GM12878 (cell line): ENCODE measurements around the gene MSL2. TPM values are rescaled to one million over a fixed set of nuclear protein-coding genes. Genes with fewer than 3 reads are reported as not detected.

Source experiments
- ATAC-seq: fragments of 200-7000 bp; cut with Tn5 transposase; 3 replicates; pipeline ENCODE4 v1.9.1; 2020; ENCODE audit warnings: mild to moderate bottlenecking, moderate library complexity
- BruUV-seq: library from RNA; stranded (reverse); fragments of 400-500 nt; replicated peaks from 2 replicates; lab custom pipeline; 2021; lab: Mats Ljungman, UMichigan
- CTCF ChIA-PET: fragments of 300-600 bp; sonication (Branson Sonifier 250); formaldehyde crosslinking; extraction: SDS; loops from one replicate; lab custom pipeline; 2021; ENCODE audit warnings: inconsistent platforms; lab: Yijun Ruan, JAX
- POLR2A ChIA-PET: fragments of 350-600 bp; formaldehyde crosslinking; extraction: SDS; loops from one replicate; lab custom pipeline; 2021; ENCODE audit warnings: inconsistent platforms; lab: Charles Lee
- RAD21 ChIA-PET: fragments of 300-600 bp; sonication (Branson Sonifier 250); formaldehyde crosslinking; loops from one replicate; lab custom pipeline; 2023; ENCODE audit warnings: antibody characterized with exemption; ENCODE audit not compliant: unreplicated experiment; lab: Charles Lee
- SMC1A ChIA-PET: fragments of 300-600 bp; sonication (Branson Sonifier 250); formaldehyde crosslinking; loops from one replicate; lab custom pipeline; 2023; ENCODE audit not compliant: unreplicated experiment, uncharacterized antibody; lab: Charles Lee
- DNase-seq: peaks from one replicate; pipeline ENCODE4 v3.0.0-alpha.2; 2011; ENCODE audit warnings: low read depth, low spot score
- FAIRE-seq: peaks from 3 replicates; lab custom pipeline; 2011; peaks lifted over from hg19 to GRCh38; lab: Jason Lieb, UNC
- H2AFZ ChIP-seq: 2 replicates; pipeline ENCODE4 v1.6.0; 2011; ENCODE audit warnings: low read depth, low read length, control low read depth; ENCODE audit not compliant: control insufficient read depth
- H3K27ac ChIP-seq: 2 replicates; pipeline ENCODE4 v1.5.1; 2011; ENCODE audit warnings: control low read depth; ENCODE audit not compliant: control insufficient read depth, insufficient read depth
- H3K27me3 ChIP-seq, 2 experiments: replicated peaks in 1 of 2; 2 replicates each; pipeline versions ENCODE4 v1.6.0 to v1.6.1; 2011; ENCODE audit warnings: low read length in 1 of 2; ENCODE audit not compliant: control insufficient read depth in 2 of 2, insufficient read depth in 2 of 2
- H3K36me3 ChIP-seq, 2 experiments: 2 replicates each; pipeline ENCODE4 v1.5.1; 2011; ENCODE audit warnings: low read length in 1 of 2; ENCODE audit not compliant: control insufficient read depth in 2 of 2, insufficient read depth in 2 of 2
- H3K4me1 ChIP-seq: 2 replicates; pipeline ENCODE4 v1.6.1; 2011; ENCODE audit warnings: mild to moderate bottlenecking, low read length, moderate library complexity, mixed read lengths; ENCODE audit not compliant: control insufficient read depth, insufficient read depth
- H3K4me2 ChIP-seq: 2 replicates; pipeline ENCODE4 v1.6.0; 2011; ENCODE audit warnings: control low read depth; ENCODE audit not compliant: control insufficient read depth, insufficient read depth
- H3K4me3 ChIP-seq: fragments of 200-600 bp; sonication (generic); 2 replicates; pipeline ENCODE4 v1.5.1; 2016
- H3K79me2 ChIP-seq: 2 replicates; pipeline ENCODE4 v1.6.0; 2011; ENCODE audit warnings: low read length; ENCODE audit not compliant: control insufficient read depth, insufficient read depth
- H3K9ac ChIP-seq: 2 replicates; pipeline ENCODE4 v1.8.0; 2011; ENCODE audit warnings: low read length, control low read depth, mixed read lengths; ENCODE audit not compliant: control insufficient read depth, insufficient read depth
- H3K9me3 ChIP-seq: replicated peaks from 3 replicates; pipeline ENCODE4 v1.5.1; 2011; ENCODE audit warnings: mild to moderate bottlenecking, low read length; ENCODE audit not compliant: control insufficient read depth, insufficient read depth
- H4K20me1 ChIP-seq: 2 replicates; pipeline ENCODE4 v1.6.0; 2011; ENCODE audit not compliant: control insufficient read depth, insufficient read depth
- CHD1 ChIP-seq: IDR thresholded peaks from 2 replicates; pipeline ENCODE4 v1.6.1; 2012; ENCODE audit warnings: low read depth, low read length, improper control_type of control experiment
- EED ChIP-seq: sonication (generic); IDR thresholded peaks from 2 replicates; pipeline ENCODE4 v1.6.1; 2016; ENCODE audit warnings: antibody characterized with exemption, low read depth
- GABPA ChIP-seq: IDR thresholded peaks from 2 replicates; pipeline ENCODE4 v1.6.1; 2014; ENCODE audit warnings: antibody characterized with exemption, low read depth, mild to moderate bottlenecking, inconsistent platforms
- NFXL1 ChIP-seq: fragments of 450-650 bp; IDR thresholded peaks from 2 replicates; pipeline ENCODE4 v1.6.1; 2017; ENCODE audit warnings: antibody characterized with exemption, mild to moderate bottlenecking, borderline replicate concordance
- RAD21 ChIP-seq: IDR thresholded peaks from 2 replicates; pipeline ENCODE4 v1.6.1; 2011; ENCODE audit warnings: mild to moderate bottlenecking, low read depth, low read length, moderate library complexity; ENCODE audit not compliant: insufficient read depth
- RAD51 ChIP-seq: fragments of 450-650 bp; IDR thresholded peaks from 2 replicates; pipeline ENCODE4 v1.6.1; 2016; ENCODE audit warnings: moderate library complexity, mild to moderate bottlenecking, inconsistent platforms
- SREBF1 ChIP-seq: IDR thresholded peaks from 2 replicates; pipeline ENCODE4 v1.6.1; 2012; ENCODE audit warnings: mild to moderate bottlenecking, low read length
- YBX1 ChIP-seq: fragments of 450-650 bp; IDR thresholded peaks from 2 replicates; pipeline ENCODE4 v1.6.1; 2016; ENCODE audit warnings: antibody characterized with exemption
- ZNF274 ChIP-seq: IDR thresholded peaks from one replicate; pipeline ENCODE4 v1.8.0; 2011; ENCODE audit not compliant: insufficient read length, insufficient read depth
- WGBS: methylation state at CpG from one replicate; pipeline ENCODE4 v1.1.6; 2016; ENCODE audit warnings: low lambda C conversion rate; ENCODE audit not compliant: insufficient replicate concordance, insufficient coverage; ENCODE audit errors: missing lambda C conversion rate; 5-methylcytosine and 5-hydroxymethylcytosine counted together
- in situ Hi-C: fragments of 300-500 bp; cut with MboI; formaldehyde crosslinking; loops from 9 replicates; pipeline ENCODE4 v1.14.3; 2018; ENCODE audit warnings: mixed read lengths
- intact Hi-C: fragments of 100-400 bp; cut with micrococcal nuclease; formaldehyde crosslinking; loops from one replicate; pipeline ENCODE4 v1.14.2; 2022; ENCODE audit not compliant: unreplicated experiment
- polyA plus RNA-seq, 11 experiments: library from polyadenylated mRNA; depleted of rRNA in 4 of 11; unstranded in 6 of 11; stranded (reverse) in 5 of 11; fragments of >200 nt; fragmentation: Nextera tagmentation in 4 of 11; fragmentation: Illumina TruSeq in 1 of 11; extraction: Ambion mirVana in 4 of 11; extraction: Trizol in 1 of 11; gene quantifications; 1 replicate in 1 of 11; 2 replicates in 10 of 11; pipeline versions ENCODE4 v1.2.1 to v1.2.3, GENCODE V29; 2011 to 2016; ENCODE audit warnings: inconsistent platforms in 2 of 11, missing spikeins in 2 of 11, low read depth in 1 of 11
- total RNA-seq, 4 experiments: library from RNA; depleted of rRNA in 3 of 4; stranded (reverse); fragments of >200 nt in 3 of 4; fragmentation: Illumina TruSeq in 1 of 4; extraction: Trizol in 1 of 4; gene quantifications; 2 replicates each; pipeline versions ENCODE4 v1.2.1 to v1.2.3, GENCODE V29; 2013 to 2021
- TF ChIP-seq, protein P1 (sequence below): fragments of 450-650 bp; IDR thresholded peaks from 2 replicates; pipeline ENCODE4 v1.6.1; 2017; ENCODE audit warnings: mild to moderate bottlenecking, moderate library complexity
- TF ChIP-seq, protein P2 (sequence below): IDR thresholded peaks from 2 replicates; pipeline ENCODE4 v1.6.1; 2012; ENCODE audit warnings: low read length, inconsistent platforms
- TF ChIP-seq, protein P3 (sequence below): IDR thresholded peaks from 2 replicates; pipeline ENCODE4 v1.6.1; 2012; ENCODE audit warnings: low read depth, low read length, improper control_type of control experiment
- TF ChIP-seq, protein P4 (sequence below): IDR thresholded peaks from 2 replicates; pipeline ENCODE4 v1.6.1; 2011; ENCODE audit warnings: mild to moderate bottlenecking, low read depth, low read length, moderate library complexity; ENCODE audit not compliant: insufficient replicate concordance

MSL2 gene
- total and polyA plus RNA-seq, 10 of the 15 experiments (the other 5 are each of a cell fraction or from before 2014, with no cell fraction given): 3.5 to 31.7 (median 10.5) TPM

DNA sequence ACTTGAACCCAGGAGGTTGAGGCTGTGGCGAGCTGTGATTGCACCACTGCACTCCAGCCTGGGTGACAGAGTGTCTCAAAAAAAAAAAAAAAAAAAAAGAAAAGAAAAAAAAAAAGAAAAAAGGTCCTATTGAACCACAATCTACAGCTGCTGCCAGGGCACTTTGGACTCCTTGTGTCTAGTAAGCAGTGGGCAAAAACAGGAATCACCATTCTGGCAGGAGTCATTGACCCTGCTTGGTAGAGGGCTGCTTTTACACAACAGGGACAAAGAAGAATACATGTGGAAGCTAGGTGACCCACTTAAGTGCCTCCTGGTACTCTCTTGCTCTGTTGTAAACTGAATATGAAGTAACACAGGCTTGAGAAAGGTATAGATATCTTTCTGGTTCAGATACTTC is 39.4 kb upstream of the MSL2 start:
- H3K36me3 ChIP-seq: no peaks in the 10 kb centered on the region
- ChIA-PET SMC1A (no interaction called here), POLR2A (no interaction called here), RAD21 (no interaction called here), CTCF (no interaction called here)
- DNase-seq: no peak
- H2AFZ ChIP-seq: no peak overlapping the region
- intact Hi-C loops: no loop called here
- no peak overlapping the region for H3K9ac ChIP-seq
- BruUV-seq: no TSS peak
- FAIRE-seq: no peak
- H4K20me1 ChIP-seq: no peaks in the 10 kb centered on the region
- 50% methylated on average over 1 of the region's 1 CpG for WGBS
- no peak overlapping the region for H3K4me2 ChIP-seq
- no peaks in the 10 kb centered on the region for H3K4me1 ChIP-seq
- ATAC-seq: no peak
- H3K4me3 ChIP-seq: no peak overlapping the region
- no peaks in the 10 kb centered on the region for H3K79me2 ChIP-seq
- no peaks in the 10 kb centered on the region for H3K9me3 ChIP-seq
- in situ Hi-C loops: no loop called here
- no peak overlapping the region for H3K27ac ChIP-seq
- no peaks in the 10 kb centered on the region; a peak in 2 of 4 replicates for H3K27me3 ChIP-seq
- TF ChIP-seq GABPA: no peak
- no peak for TF ChIP-seq EED
- no peak for TF ChIP-seq SREBF1
- TF ChIP-seq RAD51: no peak
- TF ChIP-seq, protein P1, sequence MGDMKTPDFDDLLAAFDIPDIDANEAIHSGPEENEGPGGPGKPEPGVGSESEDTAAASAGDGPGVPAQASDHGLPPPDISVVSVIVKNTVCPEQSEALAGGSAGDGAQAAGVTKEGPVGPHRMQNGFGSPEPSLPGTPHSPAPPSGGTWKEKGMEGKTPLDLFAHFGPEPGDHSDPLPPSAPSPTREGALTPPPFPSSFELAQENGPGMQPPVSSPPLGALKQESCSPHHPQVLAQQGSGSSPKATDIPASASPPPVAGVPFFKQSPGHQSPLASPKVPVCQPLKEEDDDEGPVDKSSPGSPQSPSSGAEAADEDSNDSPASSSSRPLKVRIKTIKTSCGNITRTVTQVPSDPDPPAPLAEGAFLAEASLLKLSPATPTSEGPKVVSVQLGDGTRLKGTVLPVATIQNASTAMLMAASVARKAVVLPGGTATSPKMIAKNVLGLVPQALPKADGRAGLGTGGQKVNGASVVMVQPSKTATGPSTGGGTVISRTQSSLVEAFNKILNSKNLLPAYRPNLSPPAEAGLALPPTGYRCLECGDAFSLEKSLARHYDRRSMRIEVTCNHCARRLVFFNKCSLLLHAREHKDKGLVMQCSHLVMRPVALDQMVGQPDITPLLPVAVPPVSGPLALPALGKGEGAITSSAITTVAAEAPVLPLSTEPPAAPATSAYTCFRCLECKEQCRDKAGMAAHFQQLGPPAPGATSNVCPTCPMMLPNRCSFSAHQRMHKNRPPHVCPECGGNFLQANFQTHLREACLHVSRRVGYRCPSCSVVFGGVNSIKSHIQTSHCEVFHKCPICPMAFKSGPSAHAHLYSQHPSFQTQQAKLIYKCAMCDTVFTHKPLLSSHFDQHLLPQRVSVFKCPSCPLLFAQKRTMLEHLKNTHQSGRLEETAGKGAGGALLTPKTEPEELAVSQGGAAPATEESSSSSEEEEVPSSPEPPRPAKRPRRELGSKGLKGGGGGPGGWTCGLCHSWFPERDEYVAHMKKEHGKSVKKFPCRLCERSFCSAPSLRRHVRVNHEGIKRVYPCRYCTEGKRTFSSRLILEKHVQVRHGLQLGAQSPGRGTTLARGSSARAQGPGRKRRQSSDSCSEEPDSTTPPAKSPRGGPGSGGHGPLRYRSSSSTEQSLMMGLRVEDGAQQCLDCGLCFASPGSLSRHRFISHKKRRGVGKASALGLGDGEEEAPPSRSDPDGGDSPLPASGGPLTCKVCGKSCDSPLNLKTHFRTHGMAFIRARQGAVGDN: no peak
- no peak for TF ChIP-seq NFXL1
- no peak for TF ChIP-seq YBX1
- TF ChIP-seq, protein P2, sequence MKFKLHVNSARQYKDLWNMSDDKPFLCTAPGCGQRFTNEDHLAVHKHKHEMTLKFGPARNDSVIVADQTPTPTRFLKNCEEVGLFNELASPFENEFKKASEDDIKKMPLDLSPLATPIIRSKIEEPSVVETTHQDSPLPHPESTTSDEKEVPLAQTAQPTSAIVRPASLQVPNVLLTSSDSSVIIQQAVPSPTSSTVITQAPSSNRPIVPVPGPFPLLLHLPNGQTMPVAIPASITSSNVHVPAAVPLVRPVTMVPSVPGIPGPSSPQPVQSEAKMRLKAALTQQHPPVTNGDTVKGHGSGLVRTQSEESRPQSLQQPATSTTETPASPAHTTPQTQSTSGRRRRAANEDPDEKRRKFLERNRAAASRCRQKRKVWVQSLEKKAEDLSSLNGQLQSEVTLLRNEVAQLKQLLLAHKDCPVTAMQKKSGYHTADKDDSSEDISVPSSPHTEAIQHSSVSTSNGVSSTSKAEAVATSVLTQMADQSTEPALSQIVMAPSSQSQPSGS: no peak
- TF ChIP-seq, protein P3, sequence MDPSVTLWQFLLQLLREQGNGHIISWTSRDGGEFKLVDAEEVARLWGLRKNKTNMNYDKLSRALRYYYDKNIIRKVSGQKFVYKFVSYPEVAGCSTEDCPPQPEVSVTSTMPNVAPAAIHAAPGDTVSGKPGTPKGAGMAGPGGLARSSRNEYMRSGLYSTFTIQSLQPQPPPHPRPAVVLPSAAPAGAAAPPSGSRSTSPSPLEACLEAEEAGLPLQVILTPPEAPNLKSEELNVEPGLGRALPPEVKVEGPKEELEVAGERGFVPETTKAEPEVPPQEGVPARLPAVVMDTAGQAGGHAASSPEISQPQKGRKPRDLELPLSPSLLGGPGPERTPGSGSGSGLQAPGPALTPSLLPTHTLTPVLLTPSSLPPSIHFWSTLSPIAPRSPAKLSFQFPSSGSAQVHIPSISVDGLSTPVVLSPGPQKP: no peak
- TF ChIP-seq, protein P4, sequence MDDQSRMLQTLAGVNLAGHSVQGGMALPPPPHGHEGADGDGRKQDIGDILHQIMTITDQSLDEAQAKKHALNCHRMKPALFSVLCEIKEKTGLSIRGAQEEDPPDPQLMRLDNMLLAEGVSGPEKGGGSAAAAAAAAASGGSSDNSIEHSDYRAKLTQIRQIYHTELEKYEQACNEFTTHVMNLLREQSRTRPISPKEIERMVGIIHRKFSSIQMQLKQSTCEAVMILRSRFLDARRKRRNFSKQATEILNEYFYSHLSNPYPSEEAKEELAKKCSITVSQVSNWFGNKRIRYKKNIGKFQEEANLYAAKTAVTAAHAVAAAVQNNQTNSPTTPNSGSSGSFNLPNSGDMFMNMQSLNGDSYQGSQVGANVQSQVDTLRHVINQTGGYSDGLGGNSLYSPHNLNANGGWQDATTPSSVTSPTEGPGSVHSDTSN: no peak
- TF ChIP-seq ZNF274: no peak
- TF ChIP-seq CHD1: no peak
- no peak for TF ChIP-seq RAD21
